Gastrocnemius medialis (tissue), 4 donors: ENCODE results near the gene SMARCD2. TPM values are rescaled to one million over a fixed set of nuclear protein-coding genes. Genes with fewer than 3 reads are reported as not detected.
"Not testable (repeated sequence)": the region's sequence is repeated elsewhere in the genome, so short reads cannot be mapped to it uniquely, and the experiment has no call there.

ENCODE experiments used
- ATAC-seq, 2 donors: fragments of 150-250 bp; one replicate each; pipeline ENCODE4 v1.9.1; 2016
- DNase-seq, 2 donors: peaks; one replicate each; pipeline ENCODE4 v3.0.0-alpha.2; 2019
- H3K27ac ChIP-seq, 4 donors: fragments of 200-600 bp; sonication (generic); 1 replicate in 1 of 4; 2 replicates in 3 of 4; pipeline ENCODE4 v1.5.1; 2016 to 2018; ENCODE audit warnings: mild to moderate bottlenecking in 2 of 4, moderate library complexity in 1 of 4
- H3K27me3 ChIP-seq, 3 donors: fragments of 200-600 bp; sonication (generic) in 2 of 3; 1 replicate in 1 of 3; 2 replicates in 2 of 3; pipeline versions ENCODE4 v1.5.1 to v1.6.0; 2016 to 2019; ENCODE audit warnings: mild to moderate bottlenecking in 1 of 3, moderate library complexity in 1 of 3
- H3K36me3 ChIP-seq, 2 donors: fragments of 200-600 bp; sonication (generic) in 1 of 2; one replicate each; pipeline ENCODE4 v1.5.1; 2017 to 2018
- H3K4me1 ChIP-seq, 2 donors: fragments of 200-600 bp; sonication (generic) in 1 of 2; one replicate each; pipeline ENCODE4 v1.5.1; 2016 to 2017; ENCODE audit warnings: mild to moderate bottlenecking in 2 of 2
- H3K4me3 ChIP-seq, 4 donors: fragments of 200-600 bp; sonication (generic) in 3 of 4; 1 replicate in 1 of 4; 2 replicates in 3 of 4; pipeline ENCODE4 v1.5.1; 2016 to 2019; ENCODE audit warnings: mild to moderate bottlenecking in 2 of 4
- H3K9me3 ChIP-seq, 3 donors: fragments of 200-600 bp; sonication (generic) in 2 of 3; 1 replicate in 1 of 3; 2 replicates in 2 of 3; pipeline ENCODE4 v1.5.1; 2016 to 2019
- CTCF ChIP-seq, 5 experiments: fragments of 450-650 bp in 3 of 5; fragments of 200-600 bp in 2 of 5; sonication (generic) in 2 of 5; IDR thresholded peaks in 4 of 5; conservative IDR thresholded peaks in 1 of 5; 1 replicate in 4 of 5; 2 replicates in 1 of 5; pipeline ENCODE4 v1.5.1; 2016 to 2019; ENCODE audit warnings: antibody characterized with exemption in 5 of 5, mild to moderate bottlenecking in 3 of 5, moderate library complexity in 3 of 5
- POLR2A ChIP-seq, 2 donors: fragments of 450-650 bp; IDR thresholded peaks; one replicate each; pipeline ENCODE4 v1.6.1; 2017; ENCODE audit warnings: antibody characterized with exemption in 2 of 2, mild to moderate bottlenecking in 2 of 2, moderate library complexity in 2 of 2
- in situ Hi-C, 4 donors: fragments of 200-750 bp; cut with MboI; loops; one replicate each; pipeline versions ENCODE4 v1.15.0 to v1.8.0; 2017; ENCODE audit warnings: low sequenced_read_pairs in 4 of 4
- intact Hi-C: fragments of 100-400 bp; cut with DNase I; formaldehyde crosslinking; loops from one replicate; pipeline ENCODE4 v1.15.1; 2023; ENCODE audit warnings: low total_unique reads
- total RNA-seq, 4 donors: library from RNA; depleted of rRNA; stranded (reverse); fragments of >200 nt; gene quantifications; one replicate each; pipeline versions ENCODE4 v1.1.0 to v1.2.3, GENCODE V29; 2016

The SMARCD2 gene
- total RNA-seq, 4 donors from 2014 or later = 30.2 to 64.3 (median 44.9) TPM

- no peak for DNase-seq
- H3K4me1 ChIP-seq = no peaks in the 10 kb centered on the region
- no peaks in the 10 kb centered on the region for H3K27me3 ChIP-seq
- no peak overlapping the region for H3K27ac ChIP-seq
- no peak for ATAC-seq
- H3K4me3 ChIP-seq = no peak overlapping the region
- TF ChIP-seq CTCF (IDR thresholded peaks at IDR 0.05 in 4 of 5, conservative IDR thresholded peaks at IDR 0.05 in 1 of 5) = no peak
- TF ChIP-seq POLR2A (IDR thresholded peaks at IDR 0.05) = no peak
- intact Hi-C loops = loop anchor here (10.0 kb wide), 1 partner anchor 55 kb away; no protein-coding TSS in a partner anchor
- H3K9me3 ChIP-seq = no peaks in the 10 kb centered on the region
- in situ Hi-C loops = no loop called here
- peaks cover 21 to 100% of the 10 kb centered on the region in 2 donors for H3K36me3 ChIP-seq
Measured at GRCh38 chr17:63809970-63810369, 32.5 kb downstream of the SMARCD2 start.

GRCh38 chr17:63805591-63805990 lies 36.9 kb downstream of the SMARCD2 start:
- H3K27ac ChIP-seq = no peak overlapping the region
- H3K4me3 ChIP-seq = no peak overlapping the region
- no peaks in the 10 kb centered on the region for H3K4me1 ChIP-seq
- ATAC-seq (no peak), DNase-seq (no peak)
- H3K9me3 ChIP-seq = no peaks in the 10 kb centered on the region
- in situ Hi-C loops (no loop called here), intact Hi-C loops (loop anchor here (10.0 kb wide), 1 partner anchor 51 kb away; no protein-coding TSS in a partner anchor)
- H3K36me3 ChIP-seq = peaks cover 17 to 99% of the 10 kb centered on the region in 2 donors
- no peaks in the 10 kb centered on the region for H3K27me3 ChIP-seq
- TF ChIP-seq CTCF (IDR thresholded peaks at IDR 0.05 in 4 of 5, conservative IDR thresholded peaks at IDR 0.05 in 1 of 5) (no peak), POLR2A (IDR thresholded peaks at IDR 0.05) (no peak)

GRCh38 chr17:63804328-63804727 lies 38.2 kb downstream of the SMARCD2 start:
- no peaks in the 10 kb centered on the region for H3K4me1 ChIP-seq
- in situ Hi-C loops = no loop called here
- H3K27ac ChIP-seq = no peak overlapping the region
- H3K9me3 ChIP-seq = no peaks in the 10 kb centered on the region
- H3K4me3 ChIP-seq = no peak overlapping the region
- TF ChIP-seq POLR2A (IDR thresholded peaks at IDR 0.05) (no peak), CTCF (IDR thresholded peaks at IDR 0.05 in 4 of 5, conservative IDR thresholded peaks at IDR 0.05 in 1 of 5) (no peak)
- DNase-seq (no peak), ATAC-seq (no peak)
- H3K36me3 ChIP-seq = peaks cover 14 to 99% of the 10 kb centered on the region in 2 donors
- no peaks in the 10 kb centered on the region for H3K27me3 ChIP-seq
- intact Hi-C loops = loop anchor here (10.0 kb wide), 1 partner anchor 50 kb away; no protein-coding TSS in a partner anchor

- Histone ChIP-seq H3K4me3 (no peak overlapping the region), H3K4me1 (no peaks in the 10 kb centered on the region), H3K9me3 (no peaks in the 10 kb centered on the region), H3K27me3 (no peaks in the 10 kb centered on the region), H3K27ac (no peak overlapping the region), H3K36me3 (peaks cover 0 to 99% of the 10 kb centered on the region in 2 donors)
- TF ChIP-seq CTCF (IDR thresholded peaks at IDR 0.05 in 4 of 5, conservative IDR thresholded peaks at IDR 0.05 in 1 of 5) = no peak
- TF ChIP-seq POLR2A (IDR thresholded peaks at IDR 0.05) = no peak
- no peak for DNase-seq
- intact Hi-C loops = loop anchor here (10.0 kb wide), 1 partner anchor 46 kb away; no protein-coding TSS in a partner anchor
- ATAC-seq = no peak
- in situ Hi-C loops = no loop called here
Measured at GRCh38 chr17:63800783-63801182, 41.7 kb downstream of the SMARCD2 start.

GRCh38 chr17:63798572-63799106 lies 43.8 kb downstream of the SMARCD2 start:
- no peak overlapping the region for H3K27ac ChIP-seq
- peaks cover 0 to 100% of the 10 kb centered on the region in 2 donors for H3K36me3 ChIP-seq
- no peaks in the 10 kb centered on the region for H3K9me3 ChIP-seq
- H3K4me3 ChIP-seq = no peak overlapping the region
- TF ChIP-seq CTCF (IDR thresholded peaks at IDR 0.05 in 4 of 5, conservative IDR thresholded peaks at IDR 0.05 in 1 of 5) (no peak), POLR2A (IDR thresholded peaks at IDR 0.05) (no peak)
- H3K27me3 ChIP-seq = no peaks in the 10 kb centered on the region
- in situ Hi-C loops = no loop called here
- no peaks in the 10 kb centered on the region for H3K4me1 ChIP-seq
- DNase-seq = no peak
- intact Hi-C loops = no loop called here
- ATAC-seq = no peak

GRCh38 chr17:63796375-63796774 lies 46.1 kb downstream of the SMARCD2 start:
- H3K27ac ChIP-seq, intact Hi-C loops, H3K4me3 ChIP-seq, ATAC-seq, DNase-seq, in situ Hi-C loops, H3K4me1 ChIP-seq, H3K9me3 ChIP-seq, H3K27me3 ChIP-seq: not testable (repeated sequence)
- peaks cover 0 to 100% of the 10 kb centered on the region in 2 donors for H3K36me3 ChIP-seq
